ENCODE measurements around the gene TECTA. TPM values are rescaled to one million over a fixed set of nuclear protein-coding genes. Genes with fewer than 3 reads are reported as not detected.
A peak's percentile ranks its signal among the peaks of the same experiment; 100 is the strongest.

Gene TECTA
- total RNA-seq, 1 experiment from 2014 or later: 0.41 TPM

- no peak for DNase-seq
- ChIA-PET POLR2A (no interaction called here), CTCF (no interaction called here)
- H3K36me3 ChIP-seq (ENCODE audit: control insufficient read depth, insufficient read depth, low read length): no peaks in the 10 kb centered on the region
- no peaks in the 10 kb centered on the region for H3K9me3 ChIP-seq
- H3K27ac Mint-ChIP-seq (ENCODE audit: unreplicated experiment): no peak overlapping the region
- H3K36me3 Mint-ChIP-seq (ENCODE audit: insufficient read depth, unreplicated experiment): no peaks in the 10 kb centered on the region
- intact Hi-C loops (cut with micrococcal nuclease; ENCODE audit: unreplicated experiment): no loop called here
- H3K4me3 Mint-ChIP-seq (ENCODE audit: unreplicated experiment): no peak overlapping the region
- TF ChIP-seq CTCF (IDR thresholded peaks at IDR 0.05; ENCODE audit: insufficient read depth in 1 of 2, low read depth in 1 of 2, low read length in 1 of 2, severe bottlenecking in 1 of 2, unreplicated experiment in 1 of 2): no peak
- no peaks in the 10 kb centered on the region for H3K27me3 ChIP-seq (replicated peaks; ENCODE audit: control insufficient read depth, insufficient read depth, low read length)
- H3K4me3 ChIP-seq (ENCODE audit: low read depth, low read length): no peak overlapping the region
- no peaks in the 10 kb centered on the region for H3K4me1 ChIP-seq
- no peaks in the 10 kb centered on the region for H3K9me3 Mint-ChIP-seq (ENCODE audit: unreplicated experiment)
- BruUV-seq (replicated peaks): no TSS peak
- peaks cover 11% of the 10 kb centered on the region for H3K27me3 Mint-ChIP-seq (ENCODE audit: insufficient read depth, unreplicated experiment)
- H3K4me1 Mint-ChIP-seq (ENCODE audit: low read depth, unreplicated experiment): peaks cover 6% of the 10 kb centered on the region
These were observed 30.6 kb downstream of the TECTA start for GRCh38 chr11:121131656-121132055.

GRCh38 chr11:121132211-121132976, 31.4 kb downstream of the TECTA start:
- Histone ChIP-seq H3K9me3 (no peaks in the 10 kb centered on the region), H3K4me1 (no peaks in the 10 kb centered on the region), H3K27me3 (replicated peaks; ENCODE audit: control insufficient read depth, insufficient read depth, low read length) (no peaks in the 10 kb centered on the region), H3K4me3 (ENCODE audit: low read depth, low read length) (no peak overlapping the region), H3K36me3 (ENCODE audit: control insufficient read depth, insufficient read depth, low read length) (no peaks in the 10 kb centered on the region)
- no TSS peak for BruUV-seq (replicated peaks)
- Mint-ChIP-seq H3K36me3 (ENCODE audit: insufficient read depth, unreplicated experiment) (no peaks in the 10 kb centered on the region), H3K27me3 (ENCODE audit: insufficient read depth, unreplicated experiment) (peaks cover 11% of the 10 kb centered on the region), H3K27ac (ENCODE audit: unreplicated experiment) (no peak overlapping the region), H3K9me3 (ENCODE audit: unreplicated experiment) (no peaks in the 10 kb centered on the region), H3K4me3 (ENCODE audit: unreplicated experiment) (no peak overlapping the region), H3K4me1 (ENCODE audit: low read depth, unreplicated experiment) (peaks cover 6% of the 10 kb centered on the region)
- ChIA-PET CTCF (no interaction called here), POLR2A (no interaction called here)
- DNase-seq: no peak
- intact Hi-C loops (cut with micrococcal nuclease; ENCODE audit: unreplicated experiment): no loop called here
- TF ChIP-seq CTCF (IDR thresholded peaks at IDR 0.05; ENCODE audit: insufficient read depth in 1 of 2, low read depth in 1 of 2, low read length in 1 of 2, severe bottlenecking in 1 of 2, unreplicated experiment in 1 of 2): peak; percentile 11 to 31

- no peaks in the 10 kb centered on the region for H3K9me3 Mint-ChIP-seq (ENCODE audit: unreplicated experiment)
- no peak for DNase-seq
- no TSS peak for BruUV-seq (replicated peaks)
- H3K27ac Mint-ChIP-seq (ENCODE audit: unreplicated experiment): no peak overlapping the region
- no peaks in the 10 kb centered on the region for H3K36me3 Mint-ChIP-seq (ENCODE audit: insufficient read depth, unreplicated experiment)
- intact Hi-C loops (cut with micrococcal nuclease; ENCODE audit: unreplicated experiment): no loop called here
- no peaks in the 10 kb centered on the region for H3K27me3 ChIP-seq (replicated peaks; ENCODE audit: control insufficient read depth, insufficient read depth, low read length)
- H3K9me3 ChIP-seq: no peaks in the 10 kb centered on the region
- no peak for TF ChIP-seq CTCF (IDR thresholded peaks at IDR 0.05; ENCODE audit: insufficient read depth in 1 of 2, low read depth in 1 of 2, low read length in 1 of 2, severe bottlenecking in 1 of 2, unreplicated experiment in 1 of 2)
- no peak overlapping the region for H3K4me3 Mint-ChIP-seq (ENCODE audit: unreplicated experiment)
- no peaks in the 10 kb centered on the region for H3K4me1 ChIP-seq
- H3K4me1 Mint-ChIP-seq (ENCODE audit: low read depth, unreplicated experiment): peaks cover 6% of the 10 kb centered on the region
- ChIA-PET CTCF (interaction anchor here (0.6 kb wide), 1 partner anchor 274 kb away, joined by 4 read pairs; no protein-coding TSS in a partner anchor), POLR2A (no interaction called here)
- H3K27me3 Mint-ChIP-seq (ENCODE audit: insufficient read depth, unreplicated experiment): peaks cover 11% of the 10 kb centered on the region
- H3K4me3 ChIP-seq (ENCODE audit: low read depth, low read length): no peak overlapping the region
- H3K36me3 ChIP-seq (ENCODE audit: control insufficient read depth, insufficient read depth, low read length): no peaks in the 10 kb centered on the region
These were observed 33.8 kb downstream of the TECTA start for GRCh38 chr11:121134741-121135312.

Data from Caco-2 (cell line).